Body of pancreas (tissue), 4 donors: ENCODE data around the gene GORASP1. TPM values are rescaled to one million over a fixed set of nuclear protein-coding genes. Genes with fewer than 3 reads are reported as not detected.

ENCODE experiments used
- ATAC-seq: fragments of 150-250 bp; one replicate; pipeline ENCODE4 v1.9.1; 2016
- DNase-seq, 4 donors: peaks; one replicate each; pipeline ENCODE4 v3.0.0-alpha.2; 2019
- H3K27ac ChIP-seq, 4 donors: fragments of 200-600 bp; sonication (generic); 1 replicate in 3 of 4; 2 replicates in 1 of 4; pipeline versions ENCODE4 v1.5.1 to v1.6.1; 2016 to 2019; ENCODE audit warnings: mild to moderate bottlenecking in 1 of 4, mixed read lengths in 1 of 4, moderate library complexity in 1 of 4
- H3K27me3 ChIP-seq, 2 donors: fragments of 200-600 bp; sonication (generic); one replicate each; pipeline ENCODE4 v1.6.0; 2016; ENCODE audit warnings: mild to moderate bottlenecking in 1 of 2
- H3K36me3 ChIP-seq, 2 donors: fragments of 200-600 bp; sonication (generic); replicated peaks in 1 of 2; 2 replicates each; pipeline ENCODE4 v1.5.1; 2016; ENCODE audit warnings: low read depth in 2 of 2; ENCODE audit not compliant: insufficient read depth in 1 of 2
- H3K4me1 ChIP-seq: fragments of 200-600 bp; sonication (generic); one replicate; pipeline ENCODE4 v1.6.0; 2016
- H3K4me3 ChIP-seq, 2 donors: fragments of 200-600 bp; sonication (generic); 1 replicate in 1 of 2; 2 replicates in 1 of 2; pipeline ENCODE4 v1.5.1; 2016 to 2019
- H3K9me3 ChIP-seq, 3 donors: fragments of 200-600 bp; sonication (generic); 1 replicate in 2 of 3; 2 replicates in 1 of 3; pipeline ENCODE4 v1.5.1; 2016
- CTCF ChIP-seq, 7 experiments: fragments of 450-650 bp in 4 of 7; fragments of 200-600 bp in 3 of 7; sonication (generic) in 3 of 7; IDR thresholded peaks; one replicate each; pipeline ENCODE4 v1.5.1; 2016 to 2019; ENCODE audit warnings: antibody characterized with exemption in 7 of 7
- POLR2A ChIP-seq, 3 donors: fragments of 450-650 bp; IDR thresholded peaks; one replicate each; pipeline ENCODE4 v1.6.1; 2016; ENCODE audit warnings: antibody characterized with exemption in 3 of 3, mild to moderate bottlenecking in 2 of 3
- WGBS, 2 donors: methylation state at CpG; one replicate each; pipeline ENCODE4 v1.1.5; 2017; 5-methylcytosine and 5-hydroxymethylcytosine counted together
- intact Hi-C: fragments of 100-400 bp; cut with DNase I; formaldehyde crosslinking; loops from one replicate; pipeline ENCODE4 v1.15.1; 2023
- total RNA-seq, 2 donors: library from RNA; depleted of rRNA; stranded (reverse); fragments of >200 nt; gene quantifications; one replicate each; pipeline ENCODE4 v1.1.0, GENCODE V29; 2016

Gene GORASP1
- total RNA-seq, 2 donors from 2014 or later = 38.4 to 53.1 TPM

- Histone ChIP-seq H3K4me1 (peaks cover 19% of the 10 kb centered on the region), H3K27me3 (no peaks in the 10 kb centered on the region), H3K9me3 (no peaks in the 10 kb centered on the region), H3K36me3 (no peaks in the 10 kb centered on the region), H3K4me3 (no peak overlapping the region), H3K27ac (no peak overlapping the region)
- intact Hi-C loops = no loop called here
- TF ChIP-seq POLR2A (IDR thresholded peaks at IDR 0.05) (no peak), CTCF (IDR thresholded peaks at IDR 0.05) (no peak)
- no peak for ATAC-seq
- DNase-seq = no peak
- 86 to 92% methylated on average over 2 of the region's 2 CpGs for WGBS, 2 donors
Measured at GRCh38 chr3:39121621-39122020, 14.2 kb upstream of the GORASP1 start.

GRCh38 chr3:39118931-39119660 lies 11.7 kb upstream of the GORASP1 start:
- Histone ChIP-seq H3K27me3 (no peaks in the 10 kb centered on the region), H3K27ac (no peak overlapping the region), H3K36me3 (no peaks in the 10 kb centered on the region), H3K4me3 (no peak overlapping the region), H3K9me3 (no peaks in the 10 kb centered on the region), H3K4me1 (no peaks in the 10 kb centered on the region)
- TF ChIP-seq POLR2A (IDR thresholded peaks at IDR 0.05) = no peak
- TF ChIP-seq CTCF (IDR thresholded peaks at IDR 0.05) = no peak
- no peak for ATAC-seq
- intact Hi-C loops = no loop called here
- WGBS, 2 donors = 64 to 82% methylated on average over 5 of the region's 5 CpGs
- no peak for DNase-seq

GRCh38 chr3:39118079-39118478 lies 10.7 kb upstream of the GORASP1 start:
- DNase-seq (no peak), ATAC-seq (no peak)
- TF ChIP-seq POLR2A (IDR thresholded peaks at IDR 0.05) = no peak
- no peak for TF ChIP-seq CTCF (IDR thresholded peaks at IDR 0.05)
- Histone ChIP-seq H3K9me3 (no peaks in the 10 kb centered on the region), H3K27ac (no peak overlapping the region), H3K4me3 (no peak overlapping the region), H3K4me1 (no peaks in the 10 kb centered on the region), H3K27me3 (no peaks in the 10 kb centered on the region), H3K36me3 (no peaks in the 10 kb centered on the region)
- intact Hi-C loops = no loop called here
- 78 to 80% methylated on average over 1 to 3 of the region's 3 CpGs for WGBS, 2 donors

- Histone ChIP-seq H3K4me3 (no peak overlapping the region), H3K27me3 (no peaks in the 10 kb centered on the region), H3K36me3 (no peaks in the 10 kb centered on the region), H3K4me1 (no peaks in the 10 kb centered on the region), H3K9me3 (no peaks in the 10 kb centered on the region), H3K27ac (no peak overlapping the region)
- WGBS, 2 donors = 53 to 67% methylated on average over 3 of the region's 3 CpGs
- TF ChIP-seq CTCF (IDR thresholded peaks at IDR 0.05) = no peak
- no peak for TF ChIP-seq POLR2A (IDR thresholded peaks at IDR 0.05)
- DNase-seq (peak in 3 of 4 donors; percentile 47 to 73 (median 68)), ATAC-seq (peak; percentile 53)
- intact Hi-C loops = no loop called here
Measured at GRCh38 chr3:39115870-39116269, 8.4 kb upstream of the GORASP1 start.

GRCh38 chr3:39114456-39114855 lies 7.0 kb upstream of the GORASP1 start:
- TF ChIP-seq POLR2A (IDR thresholded peaks at IDR 0.05) = no peak
- TF ChIP-seq CTCF (IDR thresholded peaks at IDR 0.05) = no peak
- intact Hi-C loops = no loop called here
- 77 to 83% methylated on average over 5 of the region's 5 CpGs for WGBS, 2 donors
- Histone ChIP-seq H3K27ac (no peak overlapping the region), H3K27me3 (no peaks in the 10 kb centered on the region), H3K4me1 (no peaks in the 10 kb centered on the region), H3K36me3 (no peaks in the 10 kb centered on the region), H3K4me3 (no peak overlapping the region), H3K9me3 (no peaks in the 10 kb centered on the region)
- ATAC-seq (no peak), DNase-seq (no peak)
